ENCODE measurements around the gene CELF4. TPM values are rescaled to one million over a fixed set of nuclear protein-coding genes. Genes with fewer than 3 reads are reported as not detected.
"Not testable (repeated sequence)": the region's sequence is repeated elsewhere in the genome, so short reads cannot be mapped to it uniquely, and the experiment has no call there.

CELF4 gene
- total RNA-seq, 1 donor from 2014 or later: not detected

DNA sequence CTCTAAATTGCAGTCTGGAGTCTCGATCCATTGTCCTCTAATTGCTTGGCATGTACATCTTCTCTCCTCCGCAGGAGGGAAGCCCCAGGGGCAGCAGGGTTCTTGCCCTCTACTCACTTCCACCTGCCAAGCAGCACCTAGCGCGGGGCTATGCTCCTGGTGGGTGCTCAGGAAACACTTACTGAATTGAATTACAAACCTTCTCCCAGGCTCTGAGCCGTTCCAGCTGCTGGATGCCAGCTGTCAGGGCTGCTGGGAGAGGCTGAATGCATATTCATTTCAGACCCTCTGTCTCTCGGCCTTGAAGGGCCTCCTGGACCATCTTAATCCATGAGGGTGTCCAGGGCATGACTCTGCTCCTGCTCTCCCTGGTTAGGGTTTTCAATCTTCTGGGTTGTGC lies 94.0 kb downstream of the CELF4 start:
- TF ChIP-seq, protein P1, sequence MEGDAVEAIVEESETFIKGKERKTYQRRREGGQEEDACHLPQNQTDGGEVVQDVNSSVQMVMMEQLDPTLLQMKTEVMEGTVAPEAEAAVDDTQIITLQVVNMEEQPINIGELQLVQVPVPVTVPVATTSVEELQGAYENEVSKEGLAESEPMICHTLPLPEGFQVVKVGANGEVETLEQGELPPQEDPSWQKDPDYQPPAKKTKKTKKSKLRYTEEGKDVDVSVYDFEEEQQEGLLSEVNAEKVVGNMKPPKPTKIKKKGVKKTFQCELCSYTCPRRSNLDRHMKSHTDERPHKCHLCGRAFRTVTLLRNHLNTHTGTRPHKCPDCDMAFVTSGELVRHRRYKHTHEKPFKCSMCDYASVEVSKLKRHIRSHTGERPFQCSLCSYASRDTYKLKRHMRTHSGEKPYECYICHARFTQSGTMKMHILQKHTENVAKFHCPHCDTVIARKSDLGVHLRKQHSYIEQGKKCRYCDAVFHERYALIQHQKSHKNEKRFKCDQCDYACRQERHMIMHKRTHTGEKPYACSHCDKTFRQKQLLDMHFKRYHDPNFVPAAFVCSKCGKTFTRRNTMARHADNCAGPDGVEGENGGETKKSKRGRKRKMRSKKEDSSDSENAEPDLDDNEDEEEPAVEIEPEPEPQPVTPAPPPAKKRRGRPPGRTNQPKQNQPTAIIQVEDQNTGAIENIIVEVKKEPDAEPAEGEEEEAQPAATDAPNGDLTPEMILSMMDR (IDR thresholded peaks at IDR 0.05; ENCODE audit: insufficient read depth, low read length, poor library complexity, severe bottlenecking): no peak
- peaks cover 27% of the 10 kb centered on the region for H3K27me3 ChIP-seq (ENCODE audit: control insufficient read depth, insufficient read depth, low read length)
- H3K4me3 ChIP-seq (ENCODE audit: low read depth, low read length): no peak overlapping the region
- H3K36me3 ChIP-seq (ENCODE audit: control insufficient read depth, insufficient read depth, low read length): no peaks in the 10 kb centered on the region
- no peak for DNase-seq (ENCODE audit: low read depth)

- no peak for DNase-seq (ENCODE audit: low read depth)
- no peaks in the 10 kb centered on the region for H3K36me3 ChIP-seq (ENCODE audit: control insufficient read depth, insufficient read depth, low read length)
- no peak overlapping the region for H3K4me3 ChIP-seq (ENCODE audit: low read depth, low read length)
- TF ChIP-seq, protein P1 (IDR thresholded peaks at IDR 0.05; ENCODE audit: insufficient read depth, low read length, poor library complexity, severe bottlenecking): no peak
- H3K27me3 ChIP-seq (ENCODE audit: control insufficient read depth, insufficient read depth, low read length): peaks cover 29% of the 10 kb centered on the region
These were observed 94.6 kb downstream of the CELF4 start for GRCh38 chr18:37470986-37471385.

DNA sequence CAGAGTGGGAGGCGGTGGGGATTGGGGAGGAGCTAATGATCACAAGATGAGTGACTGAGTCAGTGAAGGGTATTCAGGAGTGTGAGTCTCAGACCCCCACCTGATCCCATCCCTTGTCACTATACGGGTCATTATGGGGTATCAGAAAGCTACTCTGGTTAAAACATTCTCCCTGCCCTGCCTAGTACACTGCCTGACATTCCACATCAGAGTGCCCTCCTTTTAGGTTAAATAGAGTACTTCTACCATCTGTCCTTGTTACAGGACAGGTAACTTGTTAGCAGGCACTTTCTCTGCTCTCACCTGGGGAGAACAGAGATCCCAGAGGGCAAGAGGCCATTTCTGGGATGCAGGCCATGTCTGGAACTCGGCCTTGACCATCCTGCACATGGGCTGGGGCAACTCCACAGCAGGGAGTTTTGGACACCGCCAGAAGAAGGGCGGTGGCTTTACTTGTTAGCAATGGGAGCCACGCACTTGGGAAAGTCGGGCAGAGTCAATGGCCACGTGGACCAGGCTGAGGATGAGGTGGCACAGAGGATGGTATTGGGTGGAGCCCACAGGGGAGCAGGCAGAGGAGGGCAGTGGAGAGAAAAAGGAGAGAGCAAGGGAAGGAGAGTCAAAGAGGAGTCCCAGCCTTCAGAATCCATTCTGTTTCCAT lies 98.5 kb downstream of the CELF4 start:
- TF ChIP-seq, protein P1 (IDR thresholded peaks at IDR 0.05; ENCODE audit: insufficient read depth, low read length, poor library complexity, severe bottlenecking): no peak
- DNase-seq (ENCODE audit: low read depth): no peak
- Histone ChIP-seq H3K4me3 (ENCODE audit: low read depth, low read length) (no peak overlapping the region), H3K27me3 (ENCODE audit: control insufficient read depth, insufficient read depth, low read length) (peaks cover 25% of the 10 kb centered on the region), H3K36me3 (ENCODE audit: control insufficient read depth, insufficient read depth, low read length) (no peaks in the 10 kb centered on the region)

GRCh38 chr18:37465958-37466357 lies 99.6 kb downstream of the CELF4 start:
- DNase-seq (ENCODE audit: low read depth): no peak
- peaks cover 19% of the 10 kb centered on the region for H3K27me3 ChIP-seq (ENCODE audit: control insufficient read depth, insufficient read depth, low read length)
- TF ChIP-seq, protein P1 (IDR thresholded peaks at IDR 0.05; ENCODE audit: insufficient read depth, low read length, poor library complexity, severe bottlenecking): no peak

DNA sequence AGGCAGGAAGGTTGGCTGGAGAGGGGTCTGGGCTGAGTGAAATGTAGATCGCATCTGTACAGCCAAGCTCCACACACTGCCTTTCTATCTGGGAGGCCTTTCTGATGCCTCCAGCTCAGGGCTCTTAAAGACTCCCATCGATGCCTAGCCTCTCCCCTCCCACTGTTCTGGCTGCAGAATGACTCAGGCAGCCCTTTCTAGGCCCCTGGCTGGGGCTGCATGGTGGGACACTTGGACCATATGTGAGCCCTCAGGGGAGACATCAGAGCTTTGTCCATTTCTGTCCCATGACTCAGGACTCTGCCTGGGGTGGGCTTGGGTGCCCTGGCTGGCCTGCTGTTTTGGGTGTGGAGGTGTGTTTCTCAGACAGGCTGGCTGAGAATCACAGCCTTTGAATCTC lies 101.3 kb downstream of the CELF4 start:
- TF ChIP-seq, protein P1 (IDR thresholded peaks at IDR 0.05; ENCODE audit: insufficient read depth, low read length, poor library complexity, severe bottlenecking): no peak

More at GRCh38 chr18:37465958-37466357, 99.6 kb downstream of the CELF4 start:
- Histone ChIP-seq H3K4me3 (ENCODE audit: low read depth, low read length) (no peak overlapping the region), H3K36me3 (ENCODE audit: control insufficient read depth, insufficient read depth, low read length) (no peaks in the 10 kb centered on the region)

DNA sequence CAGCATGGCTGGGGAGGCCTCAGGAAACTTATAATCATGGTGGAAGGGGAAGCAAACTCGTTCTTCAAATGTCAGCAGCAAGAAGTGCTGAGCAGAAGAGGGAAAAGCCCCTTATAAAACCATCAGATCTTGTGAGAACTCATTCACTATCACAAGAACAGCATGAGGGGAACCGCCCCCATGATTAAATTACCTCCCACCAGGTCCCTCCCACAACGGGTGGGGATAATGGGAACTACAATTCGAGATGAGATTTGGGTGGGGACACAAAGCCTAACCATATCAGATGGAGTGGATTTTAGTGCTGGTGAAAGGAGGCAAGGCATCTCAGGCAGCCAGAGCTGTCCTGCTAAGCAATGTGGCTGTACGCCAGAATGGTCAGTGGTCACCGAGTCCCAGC lies 104.3 kb downstream of the CELF4 start:
- peaks cover 20% of the 10 kb centered on the region for H3K27me3 ChIP-seq (ENCODE audit: control insufficient read depth, insufficient read depth, low read length)
- not testable (repeated sequence) for H3K4me3 ChIP-seq (ENCODE audit: low read depth, low read length); H3K36me3 ChIP-seq (ENCODE audit: control insufficient read depth, insufficient read depth, low read length); DNase-seq (ENCODE audit: low read depth)

More for the DNA sequence above, 101.3 kb downstream of the CELF4 start:
- Histone ChIP-seq H3K36me3 (ENCODE audit: control insufficient read depth, insufficient read depth, low read length) (no peaks in the 10 kb centered on the region), H3K4me3 (ENCODE audit: low read depth, low read length) (no peak overlapping the region), H3K27me3 (ENCODE audit: control insufficient read depth, insufficient read depth, low read length) (peaks cover 10% of the 10 kb centered on the region)
- DNase-seq (ENCODE audit: low read depth): no peak

Data from kidney epithelial cell (primary cell).